ENCODE measurements around the gene KIF23. TPM values are rescaled to one million over a fixed set of nuclear protein-coding genes. Genes with fewer than 3 reads are reported as not detected.

Gene KIF23
- total and polyA plus RNA-seq, 12 donors, result 1.3 to 22.3 (median 2.4) TPM

DNA sequence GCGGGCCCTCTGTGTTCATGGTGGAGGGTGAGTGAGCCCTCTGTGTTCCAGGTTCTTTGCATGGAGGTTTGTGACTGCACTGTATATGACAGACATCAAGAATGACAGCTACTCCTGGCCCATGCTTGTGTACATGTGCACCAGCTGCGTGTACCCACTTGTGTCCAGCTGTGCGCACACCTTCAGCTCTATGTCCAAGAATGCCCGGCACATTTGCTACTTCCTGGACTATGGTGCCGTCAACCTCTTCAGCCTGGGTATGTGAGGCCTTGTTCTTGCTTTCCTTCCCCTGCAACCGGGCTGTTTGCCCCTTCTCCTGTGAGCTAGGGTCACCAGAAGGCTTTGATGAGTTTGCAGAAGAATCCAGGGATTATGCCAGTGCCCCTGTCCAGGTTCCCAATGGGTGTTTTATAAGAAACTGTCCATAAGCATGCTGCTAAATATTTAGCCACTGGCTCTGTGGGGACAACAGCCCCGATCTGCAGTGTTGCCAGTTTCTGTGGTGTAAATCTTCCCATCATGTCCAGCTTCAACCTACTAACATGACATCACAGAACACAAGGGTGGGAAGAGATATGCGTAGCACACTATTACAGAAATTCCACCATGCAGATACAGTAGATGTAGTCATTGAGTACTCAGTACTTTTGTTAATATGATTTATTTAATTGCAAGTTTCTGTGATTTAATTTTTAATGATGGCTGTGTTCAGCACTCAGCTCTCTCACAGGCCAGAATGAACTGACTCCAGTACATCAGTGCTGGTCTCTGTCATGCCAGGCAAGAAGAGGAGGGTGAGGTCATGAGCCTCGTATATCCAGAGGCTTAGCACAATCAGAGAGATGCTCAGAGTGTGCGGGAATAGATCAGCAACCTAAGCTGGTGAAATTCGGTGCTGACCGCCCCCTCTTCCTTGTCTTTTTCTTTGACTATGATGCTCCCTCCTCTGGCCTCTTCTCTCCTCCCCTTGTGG, 29.2 kb upstream of the KIF23 start:
- no peak overlapping the region for H3K27ac ChIP-seq
- H3K9me3 ChIP-seq (replicated peaks in 1 of 3), result no peaks in the 10 kb centered on the region
- intact Hi-C loops (cut with DNase I), result loop anchor here in 1 of 2 donors (10.0 kb wide), 1 partner anchor 90 kb away; the partner anchor contains the start of gene PAQR5
- no peaks in the 10 kb centered on the region for H3K36me3 ChIP-seq (replicated peaks in 1 of 2)
- H3K4me1 ChIP-seq (replicated peaks in 1 of 2), result no peaks in the 10 kb centered on the region
- WGBS, 4 donors, result 91 to 95% (median 92%) methylated on average over 11 to 12 of the region's 12 CpGs
- H3K27me3 ChIP-seq, result no peaks in the 10 kb centered on the region
- no peak overlapping the region for H3K4me3 ChIP-seq
- TF ChIP-seq POLR2A (IDR thresholded peaks at IDR 0.05), result no peak
- TF ChIP-seq, protein P1, sequence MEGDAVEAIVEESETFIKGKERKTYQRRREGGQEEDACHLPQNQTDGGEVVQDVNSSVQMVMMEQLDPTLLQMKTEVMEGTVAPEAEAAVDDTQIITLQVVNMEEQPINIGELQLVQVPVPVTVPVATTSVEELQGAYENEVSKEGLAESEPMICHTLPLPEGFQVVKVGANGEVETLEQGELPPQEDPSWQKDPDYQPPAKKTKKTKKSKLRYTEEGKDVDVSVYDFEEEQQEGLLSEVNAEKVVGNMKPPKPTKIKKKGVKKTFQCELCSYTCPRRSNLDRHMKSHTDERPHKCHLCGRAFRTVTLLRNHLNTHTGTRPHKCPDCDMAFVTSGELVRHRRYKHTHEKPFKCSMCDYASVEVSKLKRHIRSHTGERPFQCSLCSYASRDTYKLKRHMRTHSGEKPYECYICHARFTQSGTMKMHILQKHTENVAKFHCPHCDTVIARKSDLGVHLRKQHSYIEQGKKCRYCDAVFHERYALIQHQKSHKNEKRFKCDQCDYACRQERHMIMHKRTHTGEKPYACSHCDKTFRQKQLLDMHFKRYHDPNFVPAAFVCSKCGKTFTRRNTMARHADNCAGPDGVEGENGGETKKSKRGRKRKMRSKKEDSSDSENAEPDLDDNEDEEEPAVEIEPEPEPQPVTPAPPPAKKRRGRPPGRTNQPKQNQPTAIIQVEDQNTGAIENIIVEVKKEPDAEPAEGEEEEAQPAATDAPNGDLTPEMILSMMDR (IDR thresholded peaks at IDR 0.05), result no peak
- peak in 2 of 7 donors; percentile 9 to 43 for DNase-seq

DNA sequence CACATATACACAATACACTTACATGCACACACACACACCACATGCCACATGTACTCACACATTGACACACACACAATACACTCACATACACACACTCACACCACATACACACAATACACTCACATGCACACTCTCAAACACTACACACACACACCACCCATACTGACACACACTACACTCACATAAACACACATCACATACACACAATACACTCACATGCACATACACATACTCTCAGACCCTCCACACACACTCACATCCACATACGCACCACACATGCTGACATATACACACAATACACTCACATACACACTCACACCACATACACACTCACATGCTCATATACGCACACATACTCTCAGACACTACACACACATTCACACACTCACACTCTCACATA, 28.3 kb upstream of the KIF23 start:
- intact Hi-C loops (cut with DNase I), result loop anchor here in 1 of 2 donors (10.0 kb wide), 1 partner anchor 91 kb away; the partner anchor contains the start of gene PAQR5
- TF ChIP-seq POLR2A (IDR thresholded peaks at IDR 0.05), result no peak
- TF ChIP-seq, protein P1 (IDR thresholded peaks at IDR 0.05), result no peak
- no peaks in the 10 kb centered on the region for H3K9me3 ChIP-seq (replicated peaks in 1 of 3)
- no peaks in the 10 kb centered on the region for H3K27me3 ChIP-seq
- no peaks in the 10 kb centered on the region for H3K36me3 ChIP-seq (replicated peaks in 1 of 2)
- H3K4me1 ChIP-seq (replicated peaks in 1 of 2), result no peaks in the 10 kb centered on the region
- no peak overlapping the region for H3K27ac ChIP-seq
- WGBS, 4 donors, result 94 to 100% (median 97%) methylated on average over 2 of the region's 2 CpGs
- no peak overlapping the region for H3K4me3 ChIP-seq
- DNase-seq, result peak in 1 of 7 donors; percentile 20

DNA sequence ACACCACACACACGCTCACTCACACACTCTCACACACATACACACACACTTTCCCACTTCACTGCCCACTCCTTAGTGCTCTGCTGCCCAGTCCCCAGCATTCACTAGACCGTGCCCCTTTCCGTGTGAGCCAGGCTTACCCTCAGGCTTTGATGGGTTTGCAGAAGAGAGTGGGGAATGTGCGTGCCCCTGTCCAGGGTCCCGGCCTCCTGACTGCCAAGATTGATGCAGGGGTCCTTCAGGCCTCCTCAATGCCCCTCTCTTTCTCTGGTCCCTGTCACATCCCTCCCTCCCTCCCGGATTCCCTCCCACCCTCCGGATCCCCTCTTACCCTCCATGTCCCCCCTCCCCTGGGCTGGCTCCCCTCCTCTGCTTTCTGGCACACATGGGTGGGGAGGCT, 27.9 kb upstream of the KIF23 start:
- Histone ChIP-seq H3K9me3 (replicated peaks in 1 of 3) (no peaks in the 10 kb centered on the region), H3K27ac (no peak overlapping the region), H3K36me3 (replicated peaks in 1 of 2) (no peaks in the 10 kb centered on the region), H3K4me1 (replicated peaks in 1 of 2) (no peaks in the 10 kb centered on the region), H3K27me3 (no peaks in the 10 kb centered on the region), H3K4me3 (no peak overlapping the region)
- intact Hi-C loops (cut with DNase I), result loop anchor here in 1 of 2 donors (10.0 kb wide), 1 partner anchor 91 kb away; the partner anchor contains the start of gene PAQR5
- no peak for TF ChIP-seq POLR2A (IDR thresholded peaks at IDR 0.05)
- TF ChIP-seq, protein P1 (IDR thresholded peaks at IDR 0.05), result no peak
- DNase-seq, result no peak
- 87 to 89% (median 88%) methylated on average over 6 to 7 of the region's 7 CpGs for WGBS, 4 donors

DNA sequence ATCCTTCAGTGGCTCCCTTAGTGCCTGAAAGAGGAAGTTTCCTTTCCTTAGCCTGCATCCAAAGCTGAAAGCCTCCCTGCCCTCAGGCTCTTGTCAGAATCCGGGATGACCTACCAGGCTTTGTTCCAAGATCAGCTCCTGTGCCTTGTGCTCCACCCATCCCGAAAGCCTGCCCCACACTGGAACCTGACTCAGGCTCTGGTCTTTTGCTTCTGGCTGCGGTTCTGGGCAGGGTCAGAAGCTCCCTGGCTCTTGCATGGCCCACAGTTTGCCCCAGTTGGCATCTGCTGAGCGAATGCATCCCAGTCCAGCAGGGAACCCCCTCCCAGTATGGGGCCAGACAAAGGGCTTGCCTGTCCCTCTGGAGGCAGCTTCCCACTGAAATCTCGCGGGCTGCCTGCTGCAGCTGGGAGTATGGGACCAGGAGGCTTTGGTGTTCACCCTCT, 25.9 kb upstream of the KIF23 start:
- intact Hi-C loops (cut with DNase I), result loop anchor here in 1 of 2 donors (10.0 kb wide), 1 partner anchor 93 kb away; the partner anchor contains the start of gene PAQR5
- H3K9me3 ChIP-seq (replicated peaks in 1 of 3), result no peaks in the 10 kb centered on the region
- 17 to 70% (median 68%) methylated on average over 1 to 6 of the region's 6 CpGs for WGBS, 4 donors
- no peak overlapping the region for H3K27ac ChIP-seq
- no peak for TF ChIP-seq POLR2A (IDR thresholded peaks at IDR 0.05)
- TF ChIP-seq, protein P1 (IDR thresholded peaks at IDR 0.05), result no peak
- peak in 4 of 7 donors; percentile 17 to 50 (median 42) for DNase-seq
- no peaks in the 10 kb centered on the region for H3K36me3 ChIP-seq (replicated peaks in 1 of 2)
- H3K4me1 ChIP-seq (replicated peaks in 1 of 2), result no peaks in the 10 kb centered on the region
- H3K27me3 ChIP-seq, result no peaks in the 10 kb centered on the region
- H3K4me3 ChIP-seq, result no peak overlapping the region
